22Rv1 (cell line): Measurements from ENCODE around the gene PTRHD1.

Source experiments
- CTCF ChIP-seq: fragments of 450-650 bp; IDR thresholded peaks from 2 replicates; pipeline ENCODE4 v1.5.1; 2017; ENCODE audit warnings: mild to moderate bottlenecking
- ZFX ChIP-seq: fragments of 450-650 bp; IDR thresholded peaks from 2 replicates; pipeline ENCODE4 v1.6.1; 2017; ENCODE audit warnings: antibody characterized with exemption, borderline replicate concordance

GRCh38 chr2:24779116-24779515, 14.1 kb downstream of the PTRHD1 start:
- TF ChIP-seq CTCF (no peak), ZFX (no peak)
